ENCODE measurements around the gene STMN3. TPM values are rescaled to one million over a fixed set of nuclear protein-coding genes. Genes with fewer than 3 reads are reported as not detected.

The STMN3 gene
- total RNA-seq, 1 experiment from 2014 or later, result 34.2 TPM

GRCh38 chr20:63693733-63694583, 40.7 kb upstream of the STMN3 start:
- in situ Hi-C loops (cut with HindIII; ENCODE audit: low pct_unique_long_range_greater_than_20kb, low sequenced_read_pairs), result no loop called here
- DNase-seq (ENCODE audit: low read depth, low spot score), result no peak

- no peak for DNase-seq (ENCODE audit: low read depth, low spot score)
- in situ Hi-C loops (cut with HindIII; ENCODE audit: low pct_unique_long_range_greater_than_20kb, low sequenced_read_pairs), result no loop called here
Measured at GRCh38 chr20:63693083-63693732, 40.0 kb upstream of the STMN3 start.

GRCh38 chr20:63692436-63693082, 39.3 kb upstream of the STMN3 start:
- DNase-seq (ENCODE audit: low read depth, low spot score), result peak; percentile 34
- in situ Hi-C loops (cut with HindIII; ENCODE audit: low pct_unique_long_range_greater_than_20kb, low sequenced_read_pairs), result no loop called here

- in situ Hi-C loops (cut with HindIII; ENCODE audit: low pct_unique_long_range_greater_than_20kb, low sequenced_read_pairs), result no loop called here
- no peak for DNase-seq (ENCODE audit: low read depth, low spot score)
Measured at GRCh38 chr20:63691711-63692435, 38.6 kb upstream of the STMN3 start.

GRCh38 chr20:63690898-63691710, 37.9 kb upstream of the STMN3 start:
- DNase-seq (ENCODE audit: low read depth, low spot score), result no peak
- in situ Hi-C loops (cut with HindIII; ENCODE audit: low pct_unique_long_range_greater_than_20kb, low sequenced_read_pairs), result no loop called here

- no peak for DNase-seq (ENCODE audit: low read depth, low spot score)
Measured at GRCh38 chr20:63690003-63690897, 37.0 kb upstream of the STMN3 start.

GRCh38 chr20:63689046-63690002, 36.1 kb upstream of the STMN3 start:
- in situ Hi-C loops (cut with HindIII; ENCODE audit: low pct_unique_long_range_greater_than_20kb, low sequenced_read_pairs), result no loop called here
- no peak for DNase-seq (ENCODE audit: low read depth, low spot score)

More at GRCh38 chr20:63690003-63690897, 37.0 kb upstream of the STMN3 start:
- in situ Hi-C loops (cut with HindIII; ENCODE audit: low pct_unique_long_range_greater_than_20kb, low sequenced_read_pairs), result no loop called here

- in situ Hi-C loops (cut with HindIII; ENCODE audit: low pct_unique_long_range_greater_than_20kb, low sequenced_read_pairs), result no loop called here
- DNase-seq (ENCODE audit: low read depth, low spot score), result no peak
Measured at GRCh38 chr20:63688228-63689045, 35.2 kb upstream of the STMN3 start.

- in situ Hi-C loops (cut with HindIII; ENCODE audit: low pct_unique_long_range_greater_than_20kb, low sequenced_read_pairs), result no loop called here
- no peak for DNase-seq (ENCODE audit: low read depth, low spot score)
Measured at GRCh38 chr20:63687419-63688178, 34.4 kb upstream of the STMN3 start.

- no peak for DNase-seq (ENCODE audit: low read depth, low spot score)
- in situ Hi-C loops (cut with HindIII; ENCODE audit: low pct_unique_long_range_greater_than_20kb, low sequenced_read_pairs), result no loop called here
Measured at GRCh38 chr20:63686492-63687321, 33.5 kb upstream of the STMN3 start.

- DNase-seq (ENCODE audit: low read depth, low spot score), result no peak
- in situ Hi-C loops (cut with HindIII; ENCODE audit: low pct_unique_long_range_greater_than_20kb, low sequenced_read_pairs), result no loop called here
Measured at GRCh38 chr20:63686094-63686491, 32.9 kb upstream of the STMN3 start.

GRCh38 chr20:63685269-63686026, 32.2 kb upstream of the STMN3 start:
- in situ Hi-C loops (cut with HindIII; ENCODE audit: low pct_unique_long_range_greater_than_20kb, low sequenced_read_pairs), result no loop called here

More at GRCh38 chr20:63685269-63686026, 32.2 kb upstream of the STMN3 start:
- DNase-seq (ENCODE audit: low read depth, low spot score), result no peak
